GM19372 (cell line): Measurements from ENCODE around the gene MLX.

Experiments
- ATAC-seq: cut with Tn5 transposase; IDR thresholded peaks from one replicate; pipeline ENCODE4 v1.9.1; 2021; ENCODE audit warnings: mild to moderate bottlenecking, low read depth, moderate library complexity; ENCODE audit not compliant: unreplicated experiment

The MLX gene, protein sequence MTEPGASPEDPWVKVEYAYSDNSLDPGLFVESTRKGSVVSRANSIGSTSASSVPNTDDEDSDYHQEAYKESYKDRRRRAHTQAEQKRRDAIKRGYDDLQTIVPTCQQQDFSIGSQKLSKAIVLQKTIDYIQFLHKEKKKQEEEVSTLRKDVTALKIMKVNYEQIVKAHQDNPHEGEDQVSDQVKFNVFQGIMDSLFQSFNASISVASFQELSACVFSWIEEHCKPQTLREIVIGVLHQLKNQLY

DNA sequence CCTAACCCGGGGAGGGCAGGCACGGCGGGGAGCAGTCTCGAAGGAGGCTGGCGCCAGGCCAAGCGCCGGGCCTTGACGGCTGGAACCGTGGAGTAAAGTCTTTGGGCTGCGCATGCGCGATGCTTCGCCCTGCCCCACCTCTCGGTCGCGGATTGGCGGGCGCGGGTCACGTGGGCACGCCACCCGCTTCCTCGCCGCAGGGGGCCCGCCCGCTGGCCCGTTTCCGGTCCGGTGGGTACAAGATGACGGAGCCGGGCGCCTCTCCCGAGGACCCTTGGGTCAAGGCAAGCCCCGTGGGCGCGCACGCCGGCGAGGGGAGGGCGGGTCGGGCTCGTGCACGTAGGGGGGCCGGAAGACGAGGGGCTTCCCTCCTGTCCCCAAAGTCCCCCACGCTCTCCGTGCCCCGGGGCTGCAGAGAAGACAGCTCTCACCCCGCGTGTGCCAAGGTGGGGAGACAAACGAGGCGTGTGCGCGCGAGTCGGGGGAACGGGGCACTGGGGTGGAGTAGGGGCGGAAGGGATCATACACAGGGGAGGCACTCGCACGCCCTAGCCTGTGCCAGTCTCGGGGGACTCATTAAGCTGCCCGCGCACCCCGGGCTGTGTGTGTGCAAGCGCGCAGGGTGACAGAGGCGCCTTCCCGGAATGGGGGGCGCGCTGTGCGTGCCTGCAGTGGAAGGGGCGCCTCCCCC lies at the start of gene MLX:
TSS of gene MLX (plus strand) at position 218 of the 691 bp plus-strand sequence. CDS start at position 243, 25 bp downstream.
- peak; percentile 61 for ATAC-seq

DNA sequence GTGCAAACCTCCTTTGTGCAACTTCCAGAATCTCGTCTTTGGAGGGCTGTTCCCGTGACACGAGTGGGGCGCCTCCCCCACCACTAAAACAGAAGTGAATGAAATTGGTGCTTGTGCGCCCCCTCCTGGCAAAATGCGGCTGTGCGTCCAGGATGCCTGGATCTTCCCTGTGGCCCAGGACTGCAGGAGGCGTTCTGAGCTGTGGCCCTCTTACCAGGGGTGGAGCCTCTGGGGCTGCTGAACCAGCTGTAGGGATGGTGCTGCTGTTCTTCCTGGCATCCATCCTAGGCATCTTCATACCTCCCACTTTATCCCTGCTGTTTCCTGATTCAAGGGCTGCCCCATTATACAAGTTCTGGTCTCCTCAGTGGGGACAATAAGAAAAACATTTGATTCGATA lies 49.4 kb upstream of the MLX start:
- ATAC-seq = no peak

DNA sequence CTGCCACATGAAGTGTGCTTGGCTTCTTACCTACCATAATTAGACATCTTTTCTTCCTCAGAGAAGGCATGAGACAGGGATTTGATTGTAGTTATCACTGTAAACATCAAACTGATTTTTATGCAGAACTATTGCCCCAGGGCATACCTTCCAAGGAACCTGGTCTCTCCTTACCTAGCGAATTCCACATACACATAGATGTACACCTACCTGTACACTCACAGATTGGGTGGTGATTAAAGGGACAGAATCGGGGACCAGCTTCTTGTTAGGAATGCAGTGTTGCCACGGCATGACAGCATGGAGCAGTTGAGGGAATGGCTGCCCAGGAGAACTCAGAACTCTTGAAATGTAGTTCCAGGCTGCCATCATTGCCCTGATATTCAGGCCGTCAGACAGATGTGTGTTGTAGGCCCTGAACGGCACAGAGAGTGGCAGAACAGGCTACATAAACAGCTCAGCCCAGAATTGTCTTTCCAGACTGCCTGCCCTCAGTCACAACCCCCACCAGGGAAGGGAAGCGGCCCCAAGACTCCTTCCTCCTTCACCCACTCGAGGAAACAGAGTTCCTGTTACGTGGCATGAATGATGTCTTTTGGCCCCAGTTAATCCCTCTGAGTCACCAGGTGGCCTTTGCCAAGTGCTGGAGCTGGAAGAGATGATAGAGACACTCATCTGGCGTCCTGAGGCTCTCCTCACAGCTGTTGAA lies 48.7 kb upstream of the MLX start:
- ATAC-seq = no peak

DNA sequence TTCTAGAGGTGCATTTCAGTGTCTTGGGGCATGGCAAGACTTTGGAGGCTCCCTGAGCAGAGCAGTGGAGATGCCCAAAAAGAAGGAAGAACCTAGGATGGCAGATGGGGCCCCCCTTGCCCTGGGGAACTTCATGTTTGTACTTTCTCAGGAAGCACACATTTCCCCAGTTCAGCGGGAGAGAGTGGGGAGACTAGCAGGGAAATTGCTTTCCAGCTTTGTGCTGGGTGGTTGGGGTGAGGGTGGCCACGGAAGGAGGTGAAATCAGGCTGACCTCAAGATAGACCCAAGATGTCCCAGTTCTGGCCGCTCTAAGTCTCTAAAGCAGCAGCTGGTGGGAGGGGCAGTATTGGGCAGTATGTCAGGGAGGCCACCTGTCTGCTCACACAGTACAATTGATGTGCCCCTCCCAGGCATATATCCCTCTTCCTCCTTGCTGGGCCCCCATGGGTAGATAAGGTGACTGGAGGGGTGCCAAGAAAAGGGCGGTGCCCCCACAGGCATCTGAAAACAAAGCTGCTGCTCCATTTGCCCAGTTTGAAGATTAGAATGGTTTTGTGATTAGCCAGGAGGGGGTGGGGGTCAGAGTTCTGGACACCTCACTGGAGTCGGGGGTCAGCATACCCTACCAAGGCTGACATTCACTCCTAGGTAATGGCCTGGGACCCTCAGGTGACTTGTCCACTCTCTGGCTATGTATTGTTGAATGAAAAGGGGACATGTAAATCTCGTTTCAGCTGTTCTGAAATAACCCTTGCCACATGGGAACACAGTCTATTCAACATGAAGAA lies 48.0 kb upstream of the MLX start:
- no peak for ATAC-seq

DNA sequence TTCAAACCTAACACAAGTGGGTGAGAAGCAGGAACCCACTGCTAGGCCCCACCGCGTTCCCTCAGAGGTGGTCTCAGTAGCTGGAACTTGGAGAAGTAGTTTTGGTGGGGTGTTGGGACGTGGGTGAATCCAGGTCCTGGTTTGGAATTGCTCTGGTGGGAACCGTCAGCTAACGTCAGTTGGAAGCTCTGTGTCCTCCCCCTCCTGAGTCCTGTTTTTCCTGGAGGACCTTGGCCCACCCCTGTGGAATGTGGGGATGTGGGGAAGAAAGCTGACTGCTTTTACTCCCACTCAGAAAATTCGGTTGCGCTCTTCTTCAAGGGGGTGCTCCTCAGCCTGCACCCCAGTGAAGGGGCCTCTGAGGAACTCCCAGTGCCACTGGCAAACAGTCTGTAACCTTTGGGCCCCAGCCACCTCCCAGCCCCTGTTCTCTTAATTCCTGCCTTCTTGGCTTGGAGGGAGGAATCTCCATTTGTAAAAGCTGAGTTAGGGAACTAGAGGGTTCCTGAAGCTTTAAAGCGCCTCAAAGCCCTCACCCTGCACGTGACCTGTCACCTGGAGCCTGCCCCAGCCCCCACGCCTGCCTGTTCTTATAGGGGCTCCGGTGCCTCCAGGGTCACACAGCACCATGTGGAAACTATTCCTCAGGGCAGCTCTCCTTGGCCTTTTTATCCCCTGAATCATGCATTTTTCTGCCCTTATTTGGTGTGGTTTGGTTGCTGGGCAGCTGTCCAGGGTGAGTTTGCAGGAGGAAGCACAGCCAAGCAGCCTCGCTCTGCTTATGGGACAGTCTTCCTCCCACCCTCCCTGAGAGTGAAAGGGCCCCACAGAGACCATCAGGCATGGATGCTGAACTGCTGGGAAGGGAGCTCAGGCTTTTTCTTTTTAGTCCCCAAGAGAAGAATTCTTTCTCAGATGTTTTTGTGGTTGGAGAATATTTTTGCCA lies 47.1 kb upstream of the MLX start:
- ATAC-seq = no peak

DNA sequence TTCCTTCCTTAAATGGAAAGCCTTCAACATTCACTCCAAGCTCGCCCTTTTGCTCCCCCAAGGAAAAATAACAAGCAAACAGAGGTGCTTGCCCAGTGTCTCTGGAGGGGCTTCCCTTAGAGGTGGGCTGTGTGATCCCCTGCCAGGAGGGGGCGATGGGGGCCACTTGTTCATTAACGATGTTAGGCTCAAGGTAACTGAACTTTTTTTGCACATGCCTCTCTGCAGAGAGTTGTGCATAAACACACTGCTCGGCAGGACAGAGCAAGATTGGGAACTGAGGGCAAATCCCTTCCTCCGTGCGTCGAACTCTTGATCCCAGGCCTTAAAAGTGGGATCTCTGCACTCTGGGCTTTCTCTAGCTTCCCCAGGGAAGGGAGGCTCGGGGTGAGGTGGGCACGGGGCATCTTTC lies 46.4 kb upstream of the MLX start:
- ATAC-seq = no peak

DNA sequence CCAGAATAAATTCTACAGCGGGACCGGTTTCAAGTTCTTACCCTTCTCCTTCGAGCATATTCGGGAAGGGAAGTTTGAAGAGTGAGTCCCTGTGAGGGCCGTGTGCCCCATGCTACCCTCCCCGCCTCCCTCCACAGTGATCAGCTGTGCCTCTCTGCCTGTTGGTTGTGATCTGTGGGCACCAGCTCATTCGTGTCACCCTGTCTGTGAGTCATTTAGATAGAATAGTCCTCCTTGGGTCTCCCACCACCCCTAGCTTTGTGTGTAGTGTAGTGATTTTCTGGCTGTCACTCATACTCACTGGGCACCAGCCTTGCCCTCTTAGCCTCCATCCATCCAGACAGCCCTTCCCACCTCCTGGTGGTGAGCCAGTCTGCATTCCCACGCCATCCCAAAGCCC lies 45.9 kb upstream of the MLX start:
- no peak for ATAC-seq

DNA sequence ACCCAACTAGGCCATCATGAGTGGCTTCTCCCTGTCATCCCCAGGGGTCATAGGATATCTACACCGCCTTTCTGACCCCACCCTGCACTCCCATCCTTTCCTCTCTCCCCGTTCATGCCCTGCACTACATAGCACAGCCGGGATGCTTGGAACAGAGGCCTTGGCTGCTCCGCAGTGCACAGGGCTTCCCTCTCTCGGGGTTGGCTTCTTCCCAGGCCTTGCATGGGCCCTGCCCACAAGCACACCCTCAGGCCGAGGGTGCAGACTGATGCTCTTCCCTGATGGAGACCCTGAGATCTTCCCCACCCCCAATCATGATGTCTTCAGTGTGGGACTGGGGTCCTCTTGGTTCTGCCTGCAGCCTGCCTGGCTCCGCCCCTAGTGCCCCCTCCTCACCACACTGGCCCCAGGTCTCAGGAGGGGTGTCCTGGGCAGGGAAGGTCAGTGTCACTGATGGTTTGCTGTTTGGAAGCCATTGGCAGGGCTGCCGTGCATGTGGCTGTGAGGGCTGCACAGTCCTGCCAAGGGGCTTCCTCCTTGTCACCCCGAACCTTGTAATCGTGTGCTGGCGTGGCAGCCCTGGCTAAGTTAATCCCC lies 45.1 kb upstream of the MLX start:
- no peak for ATAC-seq

DNA sequence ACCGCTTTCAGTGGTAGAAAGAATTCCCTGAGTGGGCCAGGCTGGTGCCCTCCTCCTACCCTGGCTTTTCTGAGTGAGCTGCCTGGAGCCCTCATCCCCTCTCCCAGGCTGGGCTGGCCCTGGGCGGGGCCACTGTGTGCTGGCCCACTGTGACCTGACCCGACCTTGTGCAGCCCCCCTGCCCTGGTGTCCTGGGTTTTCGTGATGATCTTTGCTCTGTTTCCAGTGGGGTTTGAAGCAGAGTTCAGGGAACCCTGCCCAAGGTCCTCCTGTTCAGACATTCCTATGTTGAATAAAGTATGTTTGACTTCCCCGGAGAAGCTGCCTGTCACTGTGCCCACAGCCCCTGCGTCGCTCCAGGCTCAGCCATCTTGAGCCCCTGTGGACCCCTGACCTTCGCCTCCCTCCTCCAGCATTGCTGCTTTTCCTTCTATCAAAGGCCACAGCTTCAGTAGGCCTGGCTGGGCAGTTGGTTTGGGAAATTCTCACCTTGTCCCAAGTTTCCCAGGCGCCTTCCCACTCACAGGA lies 44.6 kb upstream of the MLX start:
- ATAC-seq = no peak

DNA sequence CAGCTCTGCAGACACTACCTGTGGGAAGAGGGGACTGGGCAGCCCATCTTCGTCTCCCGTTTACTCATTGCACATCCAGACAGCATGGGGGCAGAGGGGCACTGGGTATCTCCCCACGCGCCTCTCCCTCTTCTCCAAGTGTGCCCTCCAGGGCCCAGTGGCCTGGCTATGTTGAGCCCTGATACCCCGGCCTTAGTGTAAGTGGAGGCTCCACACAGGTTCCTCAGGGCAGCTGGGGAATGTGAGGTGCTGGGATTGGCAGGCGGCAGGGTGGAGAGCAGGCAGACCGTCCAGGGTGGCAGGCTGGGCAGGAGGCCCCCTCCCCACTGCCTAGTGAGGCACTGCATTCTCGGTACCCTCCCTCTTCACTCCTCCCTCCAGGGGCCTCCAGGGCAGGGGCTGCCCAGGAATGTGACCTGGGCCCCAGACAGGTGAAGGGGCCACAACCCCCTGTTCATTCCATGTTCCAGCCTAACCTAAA lies 44.1 kb upstream of the MLX start:
- ATAC-seq = no peak

DNA sequence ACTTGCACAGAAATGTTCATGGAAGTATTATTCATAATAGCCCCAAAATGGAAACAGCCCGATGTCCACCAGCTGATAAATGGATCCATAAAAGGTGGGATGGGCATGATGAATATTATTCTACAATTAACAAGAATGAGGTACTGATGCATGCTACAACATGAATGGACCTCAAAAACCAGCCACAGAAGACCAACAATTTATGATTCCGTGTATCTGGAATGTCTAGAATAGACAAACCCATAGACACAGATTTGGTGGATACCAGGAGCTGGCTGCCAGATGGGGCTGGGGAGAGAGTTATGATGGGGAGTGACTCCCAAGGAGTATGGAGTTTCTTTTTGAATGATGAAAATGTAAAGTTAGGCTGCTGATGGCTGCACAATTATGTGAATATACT lies 41.7 kb upstream of the MLX start:
- ATAC-seq = no peak

DNA sequence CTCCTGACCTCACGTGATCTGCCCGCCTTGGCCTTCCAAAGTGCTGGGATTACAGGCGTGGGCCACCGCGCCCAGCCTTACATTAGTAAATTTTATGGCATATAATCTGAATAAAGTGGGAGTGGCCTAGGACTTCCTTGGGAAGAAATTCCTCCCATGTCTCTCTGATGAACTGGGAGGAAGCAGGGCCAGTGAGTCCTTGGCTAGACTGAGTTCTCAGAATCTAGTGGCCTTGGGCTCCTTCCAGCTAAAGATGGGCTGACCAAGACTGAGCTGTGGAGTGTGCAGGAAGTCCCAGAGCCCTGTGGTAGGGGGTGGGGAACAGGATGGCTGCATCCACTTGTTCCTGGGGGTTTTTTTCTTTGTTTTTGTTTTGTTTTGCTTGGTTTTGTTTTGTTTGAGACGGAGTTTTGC lies 40.9 kb upstream of the MLX start:
- ATAC-seq = no peak

DNA sequence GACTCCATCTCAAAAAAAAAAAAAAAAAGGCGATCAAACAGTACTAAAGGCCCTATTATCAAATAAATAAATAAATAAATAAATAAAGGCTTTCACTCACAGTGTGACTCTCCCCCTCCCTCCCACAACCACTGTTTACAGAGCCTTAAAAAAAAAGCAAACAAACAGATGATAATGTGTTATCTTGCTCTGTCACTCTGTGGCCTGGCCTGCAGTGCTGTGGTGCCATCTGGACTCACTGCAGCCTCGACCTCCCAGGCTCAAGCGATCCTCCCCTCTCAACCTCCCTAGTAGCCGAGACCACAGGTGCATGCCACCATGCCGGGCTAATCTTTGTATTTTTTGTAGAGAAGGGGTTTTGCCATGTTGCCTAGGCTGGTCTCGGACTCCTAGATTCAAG lies 39.0 kb upstream of the MLX start:
- ATAC-seq = no peak

DNA sequence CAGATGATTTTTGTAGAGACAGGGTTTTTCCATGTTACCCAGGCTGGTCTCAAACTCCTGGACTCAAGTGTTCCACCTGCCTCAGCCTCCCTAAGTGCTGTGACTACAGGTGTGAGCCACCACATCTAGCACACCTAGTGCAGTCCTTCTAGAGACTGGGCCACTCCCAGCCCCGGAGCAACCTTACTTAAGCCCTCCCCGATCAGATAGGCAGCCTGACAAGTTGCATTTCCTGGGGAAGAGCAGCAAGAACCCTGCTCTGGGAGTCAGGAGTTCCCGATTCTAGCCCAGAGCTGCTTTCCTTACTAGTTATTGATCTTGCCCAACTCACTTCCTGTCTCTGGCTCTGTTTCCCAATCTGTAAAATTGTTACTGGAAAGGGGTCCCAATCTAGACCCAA lies 37.8 kb upstream of the MLX start:
- ATAC-seq = no peak

DNA sequence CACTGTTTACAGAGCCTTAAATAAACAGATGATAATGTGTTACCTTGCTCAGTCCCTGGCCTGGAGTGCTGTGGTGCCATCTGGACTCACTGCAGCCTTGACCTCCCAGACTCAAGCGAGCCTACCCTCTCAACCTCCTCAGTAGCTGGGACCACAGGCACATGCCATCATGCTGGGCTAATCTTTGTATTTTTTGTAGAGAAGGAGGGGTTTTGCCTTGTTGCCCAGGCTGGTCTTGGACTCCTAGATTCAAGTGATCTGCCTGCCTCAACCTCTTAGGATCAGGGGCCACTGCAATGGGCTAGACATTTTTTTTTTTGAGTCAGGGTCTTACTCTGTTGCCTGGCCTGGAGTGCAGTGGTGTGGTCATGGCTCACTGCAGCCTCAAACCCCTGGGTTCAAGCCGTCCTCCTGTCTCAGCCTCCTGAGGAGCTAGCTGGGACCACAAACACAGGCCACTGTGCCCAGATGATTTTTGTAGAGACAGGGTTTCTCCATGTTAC lies 35.9 kb upstream of the MLX start:
- no peak for ATAC-seq

DNA sequence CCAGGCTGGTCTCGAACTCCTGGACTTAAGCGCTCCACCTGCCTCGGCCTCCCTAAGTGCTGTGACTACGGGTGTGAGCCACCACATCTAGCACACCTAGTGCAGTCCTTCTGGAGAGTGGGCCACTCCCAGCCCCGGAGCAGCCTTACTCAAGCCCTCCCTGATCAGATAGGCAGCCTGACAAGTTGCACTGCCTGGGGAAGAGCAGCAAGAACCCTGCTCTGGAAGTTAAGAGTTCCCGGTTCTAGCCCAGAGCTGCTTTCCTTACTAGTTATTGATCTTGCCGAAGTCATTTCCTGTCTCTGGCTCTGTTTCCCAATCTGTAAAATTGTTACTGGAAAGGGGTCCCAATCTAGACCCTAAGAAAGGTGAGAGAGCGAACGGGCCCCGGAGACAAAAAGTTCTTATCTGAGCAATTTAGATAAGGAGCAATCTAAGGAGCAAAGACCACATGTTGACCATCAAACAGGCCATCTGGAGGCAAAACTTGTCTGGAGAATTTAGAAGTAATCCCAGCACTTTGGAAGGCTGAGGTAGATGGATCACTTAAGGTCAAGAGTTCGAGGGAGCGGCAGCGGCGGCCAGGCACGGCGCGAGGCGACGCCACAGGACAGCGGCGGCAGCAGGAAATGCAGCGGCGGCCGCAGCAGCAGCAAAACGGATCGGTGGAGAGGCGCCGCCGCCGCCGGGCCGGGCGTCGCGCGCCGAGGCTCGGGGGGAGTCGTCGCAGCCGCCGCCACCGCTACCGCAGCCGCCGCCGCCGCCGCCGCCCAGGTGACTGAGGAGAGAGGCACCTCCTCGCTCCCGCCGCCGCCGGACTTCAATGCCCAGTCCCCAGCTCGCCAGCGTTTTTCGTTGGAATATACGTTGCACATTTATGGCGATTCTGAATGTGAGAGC lies 35.2 kb upstream of the MLX start:
- no peak for ATAC-seq

DNA sequence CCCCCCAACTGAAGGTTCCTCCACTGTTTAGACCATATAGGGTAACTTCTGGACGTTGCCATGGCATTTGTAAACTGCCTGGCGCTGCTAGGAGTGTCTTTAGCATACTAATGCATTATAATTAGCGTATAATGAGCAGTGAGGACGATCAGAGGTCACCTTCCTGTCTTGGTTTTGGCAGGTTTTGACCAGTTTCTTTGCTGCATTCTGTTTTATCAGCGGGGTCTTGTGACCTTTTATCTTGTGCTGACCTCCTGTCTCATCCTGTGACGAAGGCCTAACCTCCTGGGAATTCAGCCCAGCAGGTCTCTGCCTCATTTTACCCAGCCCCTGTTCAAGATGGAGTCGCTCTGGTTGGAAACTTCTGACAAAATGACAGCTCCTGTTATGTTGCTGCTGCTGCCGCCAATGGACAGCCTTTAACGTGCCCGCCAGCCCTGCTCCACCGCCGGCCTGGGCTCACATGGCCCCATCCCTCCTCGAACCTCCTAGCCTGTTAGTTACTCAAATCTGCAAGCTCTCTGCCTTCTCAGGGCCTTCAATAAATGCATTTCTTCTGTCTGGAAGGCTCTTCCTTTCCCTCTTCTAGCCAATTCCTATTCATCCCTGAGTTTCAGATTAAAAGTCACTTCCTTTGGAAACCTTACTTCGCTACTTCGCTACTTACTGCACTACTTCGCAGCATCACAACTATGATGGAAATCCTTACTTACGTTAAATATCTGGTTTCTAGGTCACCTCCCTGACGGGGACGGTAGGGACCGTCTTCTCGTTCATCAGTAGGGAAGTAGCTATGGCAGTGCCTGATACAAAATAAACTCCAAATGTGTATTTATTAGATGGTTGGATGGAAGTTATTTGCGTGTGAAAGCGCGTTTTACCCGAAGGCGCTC lies 31.5 kb upstream of the MLX start:
- ATAC-seq = peak; percentile 1
